Hepatocyte (in vitro differentiated cells): ENCODE results near the gene MYBPH. TPM values are rescaled to one million over a fixed set of nuclear protein-coding genes. Genes with fewer than 3 reads are reported as not detected.

Source experiments
- DNase-seq: peaks from one replicate; pipeline ENCODE4 v3.0.0-alpha.2; 2016; ENCODE audit warnings: low spot score
- H2AFZ ChIP-seq: fragments of 200-600 bp; sonication (generic); 2 replicates; pipeline ENCODE4 v1.6.0; 2016; ENCODE audit warnings: antibody characterized with exemption, mild to moderate bottlenecking
- H3K27ac ChIP-seq: fragments of 200-600 bp; sonication (generic); 2 replicates; pipeline ENCODE4 v1.5.1; 2016; ENCODE audit warnings: mild to moderate bottlenecking
- H3K27me3 ChIP-seq: fragments of 200-600 bp; sonication (generic); 2 replicates; pipeline ENCODE4 v1.6.1; 2016
- H3K36me3 ChIP-seq: fragments of 200-600 bp; sonication (generic); replicated peaks from 2 replicates; pipeline ENCODE4 v1.5.1; 2016; ENCODE audit warnings: low read depth; ENCODE audit not compliant: insufficient read depth
- H3K4me1 ChIP-seq: fragments of 200-600 bp; sonication (generic); 2 replicates; pipeline ENCODE4 v1.5.1; 2016; ENCODE audit warnings: mild to moderate bottlenecking, moderate library complexity; ENCODE audit not compliant: insufficient read depth
- H3K4me2 ChIP-seq: fragments of 200-600 bp; sonication (generic); 2 replicates; pipeline ENCODE4 v1.6.0; 2016
- H3K4me3 ChIP-seq: fragments of 200-600 bp; sonication (generic); 2 replicates; pipeline ENCODE4 v1.5.1; 2016; ENCODE audit warnings: mild to moderate bottlenecking
- H3K79me2 ChIP-seq: fragments of 200-600 bp; sonication (generic); 2 replicates; pipeline ENCODE4 v1.6.0; 2017; ENCODE audit warnings: mild to moderate bottlenecking
- H3K9me2 ChIP-seq: fragments of 200-600 bp; sonication (generic); replicated peaks from 2 replicates; pipeline ENCODE4 v1.6.0; 2017; ENCODE audit warnings: mild to moderate bottlenecking; ENCODE audit not compliant: insufficient read depth
- H3K9me3 ChIP-seq: fragments of 200-600 bp; sonication (generic); 2 replicates; pipeline ENCODE4 v1.5.1; 2016; ENCODE audit warnings: low read depth, mild to moderate bottlenecking
- H4K20me1 ChIP-seq: fragments of 200-600 bp; sonication (generic); 2 replicates; pipeline ENCODE4 v1.6.0; 2016; ENCODE audit warnings: mild to moderate bottlenecking; ENCODE audit not compliant: insufficient read depth, poor library complexity, severe bottlenecking
- CTCF ChIP-seq: fragments of 200-600 bp; sonication (generic); IDR thresholded peaks from 2 replicates; pipeline ENCODE4 v1.5.1; 2016; ENCODE audit warnings: antibody characterized with exemption, mild to moderate bottlenecking; ENCODE audit not compliant: poor library complexity
- EZH2 ChIP-seq: fragments of 200-600 bp; sonication (generic); IDR thresholded peaks from 2 replicates; pipeline ENCODE4 v1.6.1; 2016; ENCODE audit warnings: antibody characterized with exemption, mild to moderate bottlenecking, borderline replicate concordance
- EZH2phosphoT487 ChIP-seq: fragments of 200-600 bp; sonication (generic); IDR thresholded peaks from one replicate; pipeline ENCODE4 v1.6.1; 2018; ENCODE audit warnings: antibody characterized with exemption, mild to moderate bottlenecking, low read depth, moderate library complexity; ENCODE audit not compliant: unreplicated experiment, severe bottlenecking
- WGBS: methylation state at CpG from one replicate; pipeline ENCODE4 v1.1.6; 2016; ENCODE audit warnings: low lambda C conversion rate; ENCODE audit errors: missing lambda C conversion rate; 5-methylcytosine and 5-hydroxymethylcytosine counted together
- polyA plus RNA-seq: library from polyadenylated mRNA; unstranded; fragments of >200 nt; fragmentation: Nextera tagmentation; extraction: Ambion mirVana; gene quantifications from 2 replicates; pipeline ENCODE4 v1.2.1, GENCODE V29; 2016
- total RNA-seq: library from RNA; depleted of rRNA; stranded (reverse); fragments of >200 nt; gene quantifications from 2 replicates; pipeline ENCODE4 v1.2.3, GENCODE V29; 2014

The MYBPH gene
- total and polyA plus RNA-seq, 2 experiments from 2014 or later = 0.70 TPM; not detected in 1

GRCh38 chr1:203136409-203137042 is 39.1 kb downstream of the MYBPH start:
- DNase-seq = no peak
- 100% methylated on average over 1 of the region's 1 CpG for WGBS
- Histone ChIP-seq H3K27me3 (no peaks in the 10 kb centered on the region), H3K79me2 (no peaks in the 10 kb centered on the region), H3K9me3 (no peaks in the 10 kb centered on the region), H3K9me2 (no peaks in the 10 kb centered on the region), H3K27ac (peak overlapping the region; percentile 56), H2AFZ (no peak overlapping the region), H3K4me2 (no peak overlapping the region), H3K4me1 (peaks cover 10% of the 10 kb centered on the region), H3K4me3 (no peak overlapping the region), H4K20me1 (no peaks in the 10 kb centered on the region), H3K36me3 (no peaks in the 10 kb centered on the region)
- TF ChIP-seq EZH2 (no peak), EZH2phosphoT487 (no peak), CTCF (no peak)

GRCh38 chr1:203135636-203136305 is 39.9 kb downstream of the MYBPH start:
- Histone ChIP-seq H3K27me3 (no peaks in the 10 kb centered on the region), H3K4me1 (peaks cover 10% of the 10 kb centered on the region), H2AFZ (no peak overlapping the region), H4K20me1 (no peaks in the 10 kb centered on the region), H3K79me2 (no peaks in the 10 kb centered on the region), H3K4me2 (no peak overlapping the region), H3K9me2 (no peaks in the 10 kb centered on the region), H3K9me3 (no peaks in the 10 kb centered on the region), H3K27ac (peak overlapping the region; percentile 56), H3K36me3 (no peaks in the 10 kb centered on the region), H3K4me3 (no peak overlapping the region)
- DNase-seq = no peak
- TF ChIP-seq EZH2 = no peak
- TF ChIP-seq EZH2phosphoT487 = no peak
- no peak for TF ChIP-seq CTCF
- WGBS = 73% methylated on average over 8 of the region's 8 CpGs

- H3K27ac ChIP-seq = no peak overlapping the region
- WGBS = 82% methylated on average over 12 of the region's 12 CpGs
Measured at GRCh38 chr1:203133970-203134725, 41.5 kb downstream of the MYBPH start.

More at GRCh38 chr1:203133970-203134725, 41.5 kb downstream of the MYBPH start:
- Histone ChIP-seq H4K20me1 (no peaks in the 10 kb centered on the region), H3K4me2 (no peak overlapping the region), H3K27me3 (no peaks in the 10 kb centered on the region), H3K9me2 (no peaks in the 10 kb centered on the region), H3K79me2 (no peaks in the 10 kb centered on the region), H3K36me3 (no peaks in the 10 kb centered on the region), H2AFZ (no peak overlapping the region), H3K4me1 (peaks cover 10% of the 10 kb centered on the region), H3K9me3 (no peaks in the 10 kb centered on the region), H3K4me3 (no peak overlapping the region)
- DNase-seq = peak; percentile 38
- TF ChIP-seq CTCF (no peak), EZH2 (no peak), EZH2phosphoT487 (no peak)
